HepG2 (cell line): Measurements from ENCODE around the gene DAZAP1. TPM values are rescaled to one million over a fixed set of nuclear protein-coding genes. Genes with fewer than 3 reads are reported as not detected.
A peak's percentile ranks its signal among the peaks of the same experiment; 100 is the strongest.

Experiments used
- ATAC-seq: fragments of 200-7000 bp; cut with Tn5 transposase; 3 replicates; pipeline ENCODE4 v1.9.1; 2020; ENCODE audit warnings: mild to moderate bottlenecking, moderate library complexity
- BruUV-seq: library from RNA; stranded (reverse); fragments of 400-500 nt; replicated peaks from 2 replicates; lab custom pipeline; 2021; lab: Mats Ljungman, UMichigan
- CTCF ChIA-PET: fragments of 300-600 bp; formaldehyde crosslinking; extraction: SDS; loops from one replicate; lab custom pipeline; 2021; ENCODE audit warnings: low total read pairs, inconsistent platforms, low intra/inter-chr PET ratio; lab: Yijun Ruan, JAX
- POLR2A ChIA-PET: fragments of 350-600 bp; sonication (Branson Sonifier 250); formaldehyde crosslinking; loops from one replicate; lab custom pipeline; 2020; ENCODE audit warnings: antibody characterized with exemption, inconsistent platforms; lab: Yijun Ruan, JAX
- DNase-seq: peaks from one replicate; pipeline ENCODE4 v3.0.0-alpha.2; 2015; ENCODE audit warnings: low spot score
- FAIRE-seq: peaks from 3 replicates; lab custom pipeline; 2011; peaks lifted over from hg19 to GRCh38; lab: Jason Lieb, UNC
- H2AFZ ChIP-seq: one replicate; pipeline ENCODE4 v1.6.1; 2011; ENCODE audit warnings: low read length, inconsistent platforms
- H3K27ac ChIP-seq: fragments of 300-600 bp; 3 replicates; pipeline ENCODE4 v1.8.0; 2011; ENCODE audit warnings: mixed run types, mild to moderate bottlenecking, mixed read lengths, low read length, inconsistent platforms; ENCODE audit not compliant: insufficient read depth; ENCODE audit errors: extremely low read length
- H3K27me3 ChIP-seq, 2 experiments: fragments of 200-600 bp in 1 of 2; 2 replicates in 1 of 2; 3 replicates in 1 of 2; pipeline versions ENCODE4 v1.6.0 to v1.8.0; 2011; ENCODE audit warnings: low read length in 2 of 2, mild to moderate bottlenecking in 2 of 2, moderate library complexity in 2 of 2, inconsistent platforms in 1 of 2; ENCODE audit not compliant: insufficient read depth in 2 of 2, control insufficient read depth in 1 of 2
- H3K36me3 ChIP-seq, 2 experiments: fragments of 200-600 bp in 1 of 2; replicated peaks in 1 of 2; 2 replicates in 1 of 2; 3 replicates in 1 of 2; pipeline versions ENCODE4 v1.5.1 to v1.8.0; 2011; ENCODE audit warnings: low read length in 2 of 2, inconsistent platforms in 1 of 2; ENCODE audit not compliant: insufficient read depth in 2 of 2, control insufficient read depth in 1 of 2
- H3K4me1 ChIP-seq: 2 replicates; pipeline ENCODE4 v1.5.1; 2012; ENCODE audit warnings: low read length, inconsistent platforms; ENCODE audit not compliant: insufficient read depth
- H3K4me2 ChIP-seq: 2 replicates; pipeline ENCODE4 v1.6.0; 2011; ENCODE audit warnings: low read depth, low read length, inconsistent platforms
- H3K4me3 ChIP-seq, 3 experiments: fragments of 200-600 bp in 1 of 3; sonication (generic), shearing (Covaris generic) in 1 of 3; replicated peaks in 1 of 3; 2 replicates each; pipeline ENCODE4 v1.5.1; 2011 to 2016; ENCODE audit warnings: low read length in 3 of 3, inconsistent platforms in 2 of 3, low read depth in 2 of 3, mild to moderate bottlenecking in 2 of 3, control low read depth in 1 of 3, mixed read lengths in 1 of 3; ENCODE audit not compliant: insufficient read depth in 1 of 3
- H3K79me2 ChIP-seq: one replicate; pipeline ENCODE4 v1.6.1; 2011; ENCODE audit warnings: low read length, inconsistent platforms; ENCODE audit not compliant: insufficient read depth
- H3K9ac ChIP-seq: 2 replicates; pipeline ENCODE4 v1.6.0; 2011; ENCODE audit warnings: mild to moderate bottlenecking, low read depth, low read length, inconsistent platforms; ENCODE audit not compliant: insufficient read depth
- H3K9me3 ChIP-seq: 2 replicates; pipeline ENCODE4 v1.5.1; 2012; ENCODE audit warnings: mild to moderate bottlenecking, low read length
- H4K20me1 ChIP-seq: 2 replicates; pipeline ENCODE4 v1.6.0; 2011; ENCODE audit warnings: inconsistent platforms, mild to moderate bottlenecking, low read length, moderate library complexity; ENCODE audit not compliant: insufficient read depth
- BRD4 ChIP-seq: sonication (generic); formaldehyde crosslinking; IDR thresholded peaks from 2 replicates; pipeline ENCODE4 v1.4.0; 2020; ENCODE audit warnings: missing genetic modification reagents
- FOXP4 ChIP-seq: sonication (generic); formaldehyde crosslinking; IDR thresholded peaks from 2 replicates; pipeline ENCODE4 v1.4.0; 2020; ENCODE audit warnings: missing genetic modification reagents
- NR2F6 ChIP-seq, 2 experiments: IDR thresholded peaks; 2 replicates each; pipeline ENCODE4 v1.6.1; 2016; ENCODE audit warnings: antibody characterized with exemption in 1 of 2, mild to moderate bottlenecking in 1 of 2
- POLR2A ChIP-seq, 2 experiments: IDR thresholded peaks; 2 replicates each; pipeline ENCODE4 v1.6.1; 2011; ENCODE audit warnings: low read depth in 2 of 2, low read length in 2 of 2, mild to moderate bottlenecking in 1 of 2, moderate library complexity in 1 of 2; ENCODE audit not compliant: insufficient read depth in 1 of 2
- RBM22 ChIP-seq: fragments of 200-400 bp; formaldehyde crosslinking; optimal IDR thresholded peaks from 2 replicates; pipeline ENCODE3; 2017; ENCODE audit warnings: mild to moderate bottlenecking, low read length, moderate library complexity
- TIGD3 ChIP-seq: sonication (generic); formaldehyde crosslinking; IDR thresholded peaks from 2 replicates; pipeline ENCODE4 v1.5.1; 2020; ENCODE audit warnings: mild to moderate bottlenecking, missing genetic modification reagents, borderline replicate concordance
- ZFP62 ChIP-seq: sonication (generic); formaldehyde crosslinking; IDR thresholded peaks from 2 replicates; pipeline ENCODE4 v1.4.0; 2020; ENCODE audit warnings: missing genetic modification reagents
- WGBS: methylation state at CpG from one replicate; pipeline ENCODE4 v1.1.6; 2017; ENCODE audit warnings: low lambda C conversion rate; 5-methylcytosine and 5-hydroxymethylcytosine counted together
- in situ Hi-C: cut with HindIII; loops from 2 replicates; pipeline ENCODE4 v1.10.0; 2017; ENCODE audit warnings: low pct_unique_long_range_greater_than_20kb; ENCODE audit not compliant: extremely low pct_ligation_motif_present
- intact Hi-C: fragments of 100-400 bp; cut with micrococcal nuclease; formaldehyde crosslinking; loops from one replicate; pipeline ENCODE4 v1.10.0; 2022; ENCODE audit not compliant: unreplicated experiment
- polyA plus RNA-seq, 8 experiments: library from polyadenylated mRNA; depleted of rRNA in 3 of 8; stranded (reverse) in 7 of 8; unstranded in 1 of 8; fragments of >200 nt; fragmentation: Illumina TruSeq in 4 of 8; extraction: Trizol in 4 of 8; gene quantifications; 2 replicates each; pipeline versions ENCODE4 v1.2.1 to v1.2.3, GENCODE V29; 2011 to 2016; ENCODE audit warnings: low read depth in 4 of 8, missing spikeins in 1 of 8, mixed read lengths in 1 of 8; ENCODE audit not compliant: insufficient read depth in 1 of 8
- total RNA-seq, 5 experiments: library from RNA; depleted of rRNA; stranded (reverse); fragments of >200 nt; fragmentation: Illumina TruSeq; extraction: Trizol; gene quantifications; 2 replicates each; pipeline ENCODE4 v1.2.3, GENCODE V29; 2016; ENCODE audit warnings: low read depth in 1 of 5

The DAZAP1 gene
- total and polyA plus RNA-seq, 2 of the 13 experiments (the other 11 are each of a cell fraction or from before 2014, with no cell fraction given) = 63.3 to 79.2 TPM

GRCh38 chr19:1429750-1430149 lies 22.4 kb downstream of the DAZAP1 start:
- no peak overlapping the region for H3K27ac ChIP-seq
- POLR2A ChIA-PET = interaction anchor here (1.0 kb wide), 1 partner anchor 15 kb away, joined by 4 read pairs; no protein-coding TSS in a partner anchor
- no peak overlapping the region for H2AFZ ChIP-seq
- ATAC-seq (no peak), FAIRE-seq (no peak), DNase-seq (no peak)
- no peaks in the 10 kb centered on the region for H3K9me3 ChIP-seq
- H3K36me3 ChIP-seq = peaks cover 34 to 76% of the 10 kb centered on the region in 2 experiments
- peaks cover 19% of the 10 kb centered on the region for H3K79me2 ChIP-seq
- H3K4me1 ChIP-seq = peaks cover 12% of the 10 kb centered on the region
- H4K20me1 ChIP-seq = peaks cover 6% of the 10 kb centered on the region
- in situ Hi-C loops = no loop called here
- 96% methylated on average over 12 of the region's 14 CpGs for WGBS
- BruUV-seq = no TSS peak
- CTCF ChIA-PET = no interaction called here
- H3K27me3 ChIP-seq = no peaks in the 10 kb centered on the region
- no peak overlapping the region for H3K9ac ChIP-seq
- TF ChIP-seq RBM22 = peak; percentile 81
- TF ChIP-seq TIGD3 (CRISPR knock-in tag) = no peak
- TF ChIP-seq POLR2A (IDR thresholded peaks at IDR 0.05; ENCODE audit: insufficient read depth in 1 of 2, low read depth in 2 of 2, low read length in 2 of 2) = 0 out of 4 replicates have a peak, but pooled peaks of 1 of the 2 experiments have one; percentile 14
- intact Hi-C loops = no loop called here
- no peak overlapping the region for H3K4me3 ChIP-seq
- no peak overlapping the region for H3K4me2 ChIP-seq

- H2AFZ ChIP-seq = no peak overlapping the region
- CTCF ChIA-PET = no interaction called here
- WGBS = 100% methylated on average over 4 of the region's 14 CpGs
These were observed 22.9 kb downstream of the DAZAP1 start for GRCh38 chr19:1430246-1430645.

More at GRCh38 chr19:1430246-1430645, 22.9 kb downstream of the DAZAP1 start:
- no peaks in the 10 kb centered on the region for H3K27me3 ChIP-seq
- H3K4me1 ChIP-seq = peaks cover 7% of the 10 kb centered on the region
- H3K27ac ChIP-seq = no peak overlapping the region
- no peak overlapping the region for H3K9ac ChIP-seq
- POLR2A ChIA-PET = interaction anchor here (0.8 kb wide), 1 partner anchor 161 kb away, joined by 3 read pairs; the partner anchor contains the start of gene CIRBP
- intact Hi-C loops (no loop called here), in situ Hi-C loops (no loop called here)
- H3K4me3 ChIP-seq = no peak overlapping the region
- peaks cover 33 to 77% of the 10 kb centered on the region in 2 experiments for H3K36me3 ChIP-seq
- DNase-seq (no peak), ATAC-seq (no peak), FAIRE-seq (no peak)
- BruUV-seq = no TSS peak
- H3K4me2 ChIP-seq = no peak overlapping the region
- peaks cover 6% of the 10 kb centered on the region for H4K20me1 ChIP-seq
- TF ChIP-seq BRD4 (CRISPR knock-in tag) = no peak
- TF ChIP-seq NR2F6 (IDR thresholded peaks at IDR 0.05) = no peak
- no peak for TF ChIP-seq NR2F6 (CRISPR knock-in tag; IDR thresholded peaks at IDR 0.05)
- TF ChIP-seq ZFP62 (CRISPR knock-in tag) = no peak
- no peak for TF ChIP-seq FOXP4
- no peaks in the 10 kb centered on the region for H3K9me3 ChIP-seq
- peaks cover 15% of the 10 kb centered on the region for H3K79me2 ChIP-seq
